ENCODE results near the gene RABL2B.

RABL2B gene

DNA sequence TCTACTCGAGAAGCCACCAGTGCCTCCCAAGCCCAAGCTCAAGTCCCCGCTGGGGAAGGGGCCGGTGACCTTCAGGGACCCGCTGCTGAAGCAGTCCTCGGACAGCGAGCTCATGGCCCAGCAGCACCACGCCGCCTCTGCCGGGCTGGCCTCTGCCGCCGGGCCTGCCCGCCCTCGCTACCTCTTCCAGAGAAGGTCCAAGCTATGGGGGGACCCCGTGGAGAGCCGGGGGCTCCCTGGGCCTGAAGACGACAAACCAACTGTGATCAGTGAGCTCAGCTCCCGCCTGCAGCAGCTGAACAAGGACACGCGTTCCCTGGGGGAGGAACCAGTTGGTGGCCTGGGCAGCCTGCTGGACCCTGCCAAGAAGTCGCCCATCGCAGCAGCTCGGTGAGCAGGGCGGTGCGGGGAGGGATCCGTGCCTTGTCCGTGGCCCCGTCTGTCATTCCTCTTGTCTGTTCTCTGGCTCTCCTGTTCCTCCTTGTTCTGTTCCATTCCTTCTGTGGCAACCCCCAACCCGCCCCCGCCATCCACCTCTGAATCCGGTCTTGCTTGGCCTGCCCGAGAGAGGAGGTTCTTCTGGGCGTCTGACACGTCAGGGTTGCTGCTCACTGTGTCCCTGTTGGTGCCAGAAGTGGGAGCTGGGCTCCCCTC lies 61.3 kb downstream of the RABL2B start:
- TF ChIP-seq TAF1 (IDR thresholded peaks at IDR 0.05; ENCODE audit: borderline replicate concordance, low read depth, low read length), result no peak
- TF ChIP-seq POLR2A (IDR thresholded peaks at IDR 0.05; ENCODE audit: low read depth, low read length), result no peak
- DNase-seq (ENCODE audit: insufficient read length) (no peak), FAIRE-seq (no peak)

DNA sequence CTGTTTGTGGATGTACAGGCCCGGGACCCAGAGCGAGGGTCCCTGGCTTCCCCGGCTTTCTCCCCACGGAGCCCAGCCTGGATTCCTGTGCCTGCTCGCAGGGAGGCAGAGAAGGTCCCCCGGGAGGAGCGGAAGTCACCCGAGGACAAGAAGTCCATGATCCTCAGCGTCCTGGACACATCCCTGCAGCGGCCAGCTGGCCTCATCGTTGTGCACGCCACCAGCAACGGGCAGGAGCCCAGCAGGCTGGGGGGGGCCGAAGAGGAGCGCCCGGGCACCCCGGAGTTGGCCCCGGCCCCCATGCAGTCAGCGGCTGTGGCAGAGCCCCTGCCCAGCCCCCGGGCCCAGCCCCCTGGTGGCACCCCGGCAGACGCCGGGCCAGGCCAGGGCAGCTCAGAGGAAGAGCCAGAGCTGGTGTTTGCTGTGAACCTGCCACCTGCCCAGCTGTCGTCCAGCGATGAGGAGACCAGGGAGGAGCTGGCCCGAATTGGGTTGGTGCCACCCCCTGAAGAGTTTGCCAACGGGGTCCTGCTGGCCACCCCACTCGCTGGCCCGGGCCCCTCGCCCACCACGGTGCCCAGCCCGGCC lies 62.1 kb downstream of the RABL2B start:
- FAIRE-seq (no peak), DNase-seq (ENCODE audit: insufficient read length) (no peak)
- no peak for TF ChIP-seq POLR2AphosphoS5 (IDR thresholded peaks at IDR 0.05; ENCODE audit: low read depth, low read length)
- TF ChIP-seq POLR2A (IDR thresholded peaks at IDR 0.05; ENCODE audit: low read depth, low read length), result no peak

DNA sequence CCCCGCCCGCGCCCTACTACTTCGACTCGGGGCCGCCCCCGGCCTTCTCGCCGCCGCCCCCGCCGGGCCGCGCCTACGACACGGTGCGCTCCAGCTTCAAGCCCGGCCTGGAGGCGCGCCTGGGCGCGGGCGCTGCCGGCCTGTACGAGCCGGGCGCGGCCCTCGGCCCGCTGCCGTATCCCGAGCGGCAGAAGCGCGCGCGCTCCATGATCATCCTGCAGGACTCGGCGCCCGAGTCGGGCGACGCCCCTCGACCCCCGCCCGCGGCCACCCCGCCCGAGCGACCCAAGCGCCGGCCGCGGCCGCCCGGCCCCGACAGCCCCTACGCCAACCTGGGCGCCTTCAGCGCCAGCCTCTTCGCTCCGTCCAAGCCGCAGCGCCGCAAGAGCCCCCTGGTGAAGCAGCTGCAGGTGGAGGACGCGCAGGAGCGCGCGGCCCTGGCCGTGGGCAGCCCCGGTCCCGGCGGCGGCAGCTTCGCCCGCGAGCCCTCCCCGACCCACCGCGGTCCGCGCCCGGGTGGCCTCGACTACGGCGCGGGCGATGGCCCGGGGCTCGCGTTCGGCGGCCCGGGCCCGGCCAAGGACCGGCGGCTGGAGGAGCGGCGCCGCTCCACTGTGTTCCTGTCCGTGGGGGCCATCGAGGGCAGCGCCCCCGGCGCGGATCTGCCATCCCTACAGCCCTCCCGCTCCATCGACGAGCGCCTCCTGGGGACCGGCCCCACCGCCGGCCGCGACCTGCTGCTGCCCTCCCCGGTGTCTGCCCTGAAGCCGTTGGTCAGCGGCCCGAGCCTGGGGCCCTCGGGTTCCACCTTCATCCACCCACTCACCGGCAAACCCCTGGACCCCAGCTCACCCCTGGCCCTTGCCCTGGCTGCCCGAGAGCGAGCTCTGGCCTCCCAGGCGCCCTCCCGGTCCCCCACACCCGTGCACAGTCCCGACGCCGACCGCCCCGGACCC lies 62.9 kb downstream of the RABL2B start:
- DNase-seq (ENCODE audit: insufficient read length) (no peak), FAIRE-seq (no peak)
- TF ChIP-seq TAF1 (IDR thresholded peaks at IDR 0.05; ENCODE audit: borderline replicate concordance, low read depth, low read length) (no peak), POLR2A (IDR thresholded peaks at IDR 0.05; ENCODE audit: low read depth, low read length) (no peak), POLR2AphosphoS5 (IDR thresholded peaks at IDR 0.05; ENCODE audit: low read depth, low read length) (no peak)

DNA sequence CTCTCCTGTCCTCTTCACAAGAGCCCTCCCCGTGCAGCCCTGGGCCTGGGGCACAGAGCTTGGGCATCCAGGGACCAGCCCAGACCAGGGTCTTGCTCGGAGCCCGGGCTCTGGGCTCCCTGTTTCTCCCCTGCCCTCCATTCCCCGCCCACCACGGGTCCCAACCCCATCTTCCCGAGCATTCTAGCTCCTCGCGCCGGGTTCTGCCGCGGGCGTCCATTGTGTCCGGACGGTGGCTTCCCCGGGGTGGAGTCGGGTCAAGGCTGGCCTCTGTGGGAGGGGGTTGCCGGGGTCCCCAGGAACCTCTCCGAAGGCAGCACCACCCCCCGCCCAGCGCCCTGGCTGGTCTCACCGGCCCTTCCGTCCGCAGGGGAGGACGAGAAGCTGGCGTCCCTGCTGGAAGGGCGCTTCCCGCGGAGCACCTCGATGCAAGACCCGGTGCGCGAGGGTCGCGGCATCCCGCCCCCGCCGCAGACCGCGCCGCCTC lies 63.6 kb downstream of the RABL2B start:
- no peak for FAIRE-seq
- DNase-seq (ENCODE audit: insufficient read length), result no peak
- no peak for TF ChIP-seq POLR2A (IDR thresholded peaks at IDR 0.05; ENCODE audit: low read depth, low read length)
- no peak for TF ChIP-seq POLR2AphosphoS5 (IDR thresholded peaks at IDR 0.05; ENCODE audit: low read depth, low read length)
- no peak for TF ChIP-seq TAF1 (IDR thresholded peaks at IDR 0.05; ENCODE audit: borderline replicate concordance, low read depth, low read length)

DNA sequence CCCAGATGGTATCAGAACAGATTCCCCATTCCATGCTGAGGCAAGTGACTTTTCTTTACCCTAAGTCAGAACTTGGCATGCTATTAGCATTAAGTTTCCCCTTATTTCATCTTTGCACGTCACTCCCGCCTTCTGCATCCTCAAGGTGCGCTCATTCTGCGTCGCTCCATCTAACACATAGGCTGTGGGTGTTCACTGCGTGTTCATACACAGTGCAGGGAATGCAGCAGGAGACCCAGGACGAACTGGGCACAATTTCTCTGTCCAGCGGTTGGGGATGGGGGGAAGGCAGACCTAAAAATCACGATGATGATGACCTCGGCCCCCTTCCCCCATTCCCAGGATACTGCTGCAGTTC lies 65.1 kb downstream of the RABL2B start:
- FAIRE-seq (no peak), DNase-seq (ENCODE audit: insufficient read length) (no peak)
- no peak for TF ChIP-seq POLR2A (IDR thresholded peaks at IDR 0.05; ENCODE audit: low read depth, low read length)
- TF ChIP-seq TAF1 (IDR thresholded peaks at IDR 0.05; ENCODE audit: borderline replicate concordance, low read depth, low read length), result no peak
- TF ChIP-seq POLR2AphosphoS5 (IDR thresholded peaks at IDR 0.05; ENCODE audit: low read depth, low read length), result no peak

DNA sequence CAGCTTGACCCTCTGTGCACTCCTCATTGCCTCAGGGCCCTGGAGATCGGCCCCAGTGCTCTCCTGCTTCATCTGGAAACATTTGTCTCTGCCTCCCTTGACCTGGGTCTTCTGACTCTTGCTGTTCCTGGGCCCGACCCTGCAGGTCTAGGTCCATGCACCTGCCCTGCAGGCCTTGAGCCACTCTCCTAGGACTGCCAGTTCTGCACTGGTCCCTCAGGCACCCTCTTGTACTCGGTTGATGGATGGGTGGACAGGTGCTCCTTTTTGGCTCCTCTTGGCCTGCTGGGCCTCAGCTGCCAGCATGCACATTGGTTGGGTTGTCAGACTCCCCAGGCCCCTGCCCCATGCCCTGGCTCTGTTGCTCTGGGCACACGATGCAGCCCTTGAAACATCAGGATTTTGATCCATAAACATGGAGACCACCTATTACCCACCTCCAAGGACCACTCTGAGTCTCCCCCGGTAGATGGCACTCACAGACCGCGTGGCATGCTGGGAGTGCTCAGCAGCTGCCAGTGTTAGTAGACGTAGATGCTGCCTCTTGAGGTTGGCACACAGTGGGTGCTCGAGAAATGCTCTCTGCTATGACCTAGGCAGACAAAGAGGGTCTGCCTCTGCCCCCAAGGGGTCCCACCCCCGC lies 65.6 kb downstream of the RABL2B start:
- TF ChIP-seq POLR2A (IDR thresholded peaks at IDR 0.05; ENCODE audit: low read depth, low read length), result no peak
- FAIRE-seq (no peak), DNase-seq (ENCODE audit: insufficient read length) (no peak)
